Measurements from ENCODE around the gene NPAS3.

NPAS3 gene

GRCh38 chr14:33762161-33762851, 823.6 kb downstream of the NPAS3 start:
- H2AFZ ChIP-seq (ENCODE audit: low read depth, low read length): no peak overlapping the region
- H3K79me2 ChIP-seq (ENCODE audit: insufficient read depth, low read length): no peaks in the 10 kb centered on the region
- TF ChIP-seq CTCF (IDR thresholded peaks at IDR 0.05; ENCODE audit: borderline replicate concordance, extremely low read depth, low read length, poor library complexity, severe bottlenecking): no peak
- no peak for TF ChIP-seq EZH2 (IDR thresholded peaks at IDR 0.05; ENCODE audit: borderline replicate concordance, low read depth, low read length, severe bottlenecking)
- H3K9me3 ChIP-seq (ENCODE audit: insufficient read depth, low read length, severe bottlenecking): no peaks in the 10 kb centered on the region
- no peaks in the 10 kb centered on the region for H3K36me3 ChIP-seq (ENCODE audit: insufficient read depth, low read length)
- H3K4me3 ChIP-seq (ENCODE audit: low read depth in 1 of 2, low read length in 2 of 2): no peak overlapping the region
- ATAC-seq (ENCODE audit: insufficient read depth, low read depth) (no peak), DNase-seq (no peak)
- no peaks in the 10 kb centered on the region for H4K20me1 ChIP-seq (ENCODE audit: insufficient read depth, low read length)
- H3K4me1 ChIP-seq (ENCODE audit: insufficient read depth, low read length): peaks cover 4% of the 10 kb centered on the region
- peaks cover 25% of the 10 kb centered on the region for H3K27me3 ChIP-seq (ENCODE audit: insufficient read depth, low read length, poor library complexity)
- no peak overlapping the region for H3K4me2 ChIP-seq (ENCODE audit: insufficient read depth, low read length)
- no peak overlapping the region for H3K27ac ChIP-seq (ENCODE audit: low read length)
- H3K9ac ChIP-seq (ENCODE audit: low read depth, low read length): no peak overlapping the region

GRCh38 chr14:33764876-33765650, 826.4 kb downstream of the NPAS3 start:
- peak; percentile 75 for ATAC-seq (ENCODE audit: insufficient read depth, low read depth)
- Histone ChIP-seq H2AFZ (ENCODE audit: low read depth, low read length) (no peak overlapping the region), H3K36me3 (ENCODE audit: insufficient read depth, low read length) (no peaks in the 10 kb centered on the region), H3K27me3 (ENCODE audit: insufficient read depth, low read length, poor library complexity) (peaks cover 20% of the 10 kb centered on the region), H3K27ac (ENCODE audit: low read length) (no peak overlapping the region), H3K9ac (ENCODE audit: low read depth, low read length) (no peak overlapping the region), H3K4me1 (ENCODE audit: insufficient read depth, low read length) (peaks cover 4% of the 10 kb centered on the region), H4K20me1 (ENCODE audit: insufficient read depth, low read length) (no peaks in the 10 kb centered on the region), H3K79me2 (ENCODE audit: insufficient read depth, low read length) (no peaks in the 10 kb centered on the region), H3K9me3 (ENCODE audit: insufficient read depth, low read length, severe bottlenecking) (no peaks in the 10 kb centered on the region), H3K4me2 (ENCODE audit: insufficient read depth, low read length) (no peak overlapping the region), H3K4me3 (ENCODE audit: low read depth in 1 of 2, low read length in 2 of 2) (no peak overlapping the region)
- TF ChIP-seq CTCF (IDR thresholded peaks at IDR 0.05; ENCODE audit: borderline replicate concordance, extremely low read depth, low read length, poor library complexity, severe bottlenecking) (no peak), EZH2 (IDR thresholded peaks at IDR 0.05; ENCODE audit: borderline replicate concordance, low read depth, low read length, severe bottlenecking) (no peak)
- DNase-seq: peak; percentile 15

GRCh38 chr14:33767586-33768457, 829.1 kb downstream of the NPAS3 start:
- Histone ChIP-seq H2AFZ (ENCODE audit: low read depth, low read length) (no peak overlapping the region), H3K4me2 (ENCODE audit: insufficient read depth, low read length) (no peak overlapping the region), H3K36me3 (ENCODE audit: insufficient read depth, low read length) (no peaks in the 10 kb centered on the region), H3K4me1 (ENCODE audit: insufficient read depth, low read length) (peaks cover 4% of the 10 kb centered on the region), H3K9ac (ENCODE audit: low read depth, low read length) (no peak overlapping the region), H3K79me2 (ENCODE audit: insufficient read depth, low read length) (no peaks in the 10 kb centered on the region), H3K27ac (ENCODE audit: low read length) (no peak overlapping the region), H4K20me1 (ENCODE audit: insufficient read depth, low read length) (no peaks in the 10 kb centered on the region), H3K9me3 (ENCODE audit: insufficient read depth, low read length, severe bottlenecking) (no peaks in the 10 kb centered on the region), H3K27me3 (ENCODE audit: insufficient read depth, low read length, poor library complexity) (peaks cover 17% of the 10 kb centered on the region), H3K4me3 (ENCODE audit: low read depth in 1 of 2, low read length in 2 of 2) (no peak overlapping the region)
- DNase-seq (no peak), ATAC-seq (ENCODE audit: insufficient read depth, low read depth) (no peak)
- no peak for TF ChIP-seq EZH2 (IDR thresholded peaks at IDR 0.05; ENCODE audit: borderline replicate concordance, low read depth, low read length, severe bottlenecking)
- no peak for TF ChIP-seq CTCF (IDR thresholded peaks at IDR 0.05; ENCODE audit: borderline replicate concordance, extremely low read depth, low read length, poor library complexity, severe bottlenecking)

Data from DND-41 (cell line).